Mesenchymal stem cell (in vitro differentiated cells and primary cell): Measurements from ENCODE around the gene PLTP.

ENCODE experiments used
- DNase-seq: peaks from one replicate; pipeline ENCODE4 v3.0.0-alpha.2; 2013
- H2AFZ ChIP-seq: one replicate; pipeline ENCODE4 v1.6.1; 2013; ENCODE audit warnings: low read depth, mild to moderate bottlenecking, control low read depth, inconsistent platforms, low read length, moderate library complexity
- H2AK5ac ChIP-seq: 2 replicates; pipeline ENCODE4 v1.6.1; 2013; ENCODE audit warnings: low read length, moderate library complexity, mild to moderate bottlenecking, inconsistent platforms; ENCODE audit not compliant: severe bottlenecking
- H2BK120ac ChIP-seq: one replicate; pipeline ENCODE4 v1.6.1; 2013; ENCODE audit warnings: low read depth, mild to moderate bottlenecking, inconsistent platforms, low read length, moderate library complexity
- H2BK12ac ChIP-seq, 2 experiments: one replicate each; pipeline ENCODE4 v1.6.1; 2013; ENCODE audit warnings: inconsistent platforms in 2 of 2, low read length in 2 of 2, mild to moderate bottlenecking in 2 of 2, moderate library complexity in 2 of 2, control low read depth in 1 of 2
- H2BK15ac ChIP-seq: one replicate; pipeline ENCODE4 v1.6.1; 2013; ENCODE audit warnings: mild to moderate bottlenecking, low read depth, inconsistent platforms; ENCODE audit not compliant: poor library complexity, severe bottlenecking
- H2BK5ac ChIP-seq: 2 replicates; pipeline ENCODE4 v1.6.1; 2013; ENCODE audit warnings: low read depth, mild to moderate bottlenecking, low read length, control low read depth, inconsistent platforms; ENCODE audit not compliant: poor library complexity, severe bottlenecking
- H3K14ac ChIP-seq, 2 experiments: one replicate each; pipeline ENCODE4 v1.6.1; 2013; ENCODE audit warnings: inconsistent platforms in 2 of 2, low read length in 2 of 2, control low read depth in 1 of 2, mild to moderate bottlenecking in 1 of 2, moderate library complexity in 1 of 2
- H3K18ac ChIP-seq, 2 experiments: one replicate each; pipeline ENCODE4 v1.6.1; 2013; ENCODE audit warnings: inconsistent platforms in 2 of 2, low read length in 2 of 2, control low read depth in 1 of 2, low read depth in 1 of 2, mild to moderate bottlenecking in 1 of 2
- H3K23ac ChIP-seq, 2 experiments: one replicate each; pipeline ENCODE4 v1.6.1; 2013; ENCODE audit warnings: inconsistent platforms in 2 of 2, low read length in 2 of 2, mild to moderate bottlenecking in 2 of 2, moderate library complexity in 2 of 2, control low read depth in 1 of 2
- H3K27ac ChIP-seq: 2 replicates; pipeline ENCODE4 v1.5.1; 2013; ENCODE audit warnings: mild to moderate bottlenecking, moderate library complexity, low read length, control low read depth, inconsistent platforms; ENCODE audit not compliant: poor library complexity, severe bottlenecking
- H3K27me3 ChIP-seq, 2 experiments: 2 replicates each; pipeline versions ENCODE4 v1.6.1 to v1.7.0; 2013; ENCODE audit warnings: low read length in 2 of 2, mild to moderate bottlenecking in 2 of 2, moderate library complexity in 2 of 2, control low read depth in 1 of 2, inconsistent platforms in 1 of 2; ENCODE audit not compliant: control insufficient read depth in 1 of 2, insufficient read depth in 1 of 2
- H3K36me3 ChIP-seq, 2 experiments: 2 replicates each; pipeline versions ENCODE4 v1.6.1 to v1.7.0; 2013; ENCODE audit warnings: low read length in 2 of 2, control low read depth in 1 of 2, inconsistent platforms in 1 of 2, low read depth in 1 of 2, mild to moderate bottlenecking in 1 of 2; ENCODE audit not compliant: insufficient read depth in 2 of 2, control insufficient read depth in 1 of 2
- H3K4ac ChIP-seq, 2 experiments: one replicate each; pipeline ENCODE4 v1.6.1; 2013; ENCODE audit warnings: inconsistent platforms in 2 of 2, low read length in 2 of 2, mild to moderate bottlenecking in 2 of 2, moderate library complexity in 2 of 2, control low read depth in 1 of 2, low read depth in 1 of 2
- H3K4me1 ChIP-seq: 2 replicates; pipeline ENCODE4 v1.6.1; 2013; ENCODE audit warnings: low read depth, low read length, control low read depth; ENCODE audit not compliant: control insufficient read depth, insufficient read depth
- H3K4me2 ChIP-seq: 2 replicates; pipeline ENCODE4 v1.6.1; 2013; ENCODE audit warnings: low read length, mild to moderate bottlenecking, inconsistent platforms; ENCODE audit not compliant: poor library complexity, severe bottlenecking
- H3K4me3 ChIP-seq, 2 experiments: 2 replicates each; pipeline versions ENCODE4 v1.5.1 to v1.7.0; 2013; ENCODE audit warnings: low read length in 2 of 2, mild to moderate bottlenecking in 2 of 2, control low read depth in 1 of 2, low read depth in 1 of 2; ENCODE audit not compliant: insufficient read depth in 1 of 2
- H3K79me1 ChIP-seq: replicated peaks from 2 replicates; pipeline ENCODE4 v1.6.1; 2013; ENCODE audit warnings: mild to moderate bottlenecking, control low read depth, low read length, inconsistent platforms; ENCODE audit not compliant: poor library complexity, severe bottlenecking
- H3K9ac ChIP-seq: 2 replicates; pipeline ENCODE4 v1.7.0; 2013; ENCODE audit warnings: mild to moderate bottlenecking, low read length, moderate library complexity
- H3K9me3 ChIP-seq: 2 replicates; pipeline ENCODE4 v1.7.0; 2013; ENCODE audit warnings: mild to moderate bottlenecking, low read length; ENCODE audit not compliant: control insufficient read depth
- H4K8ac ChIP-seq: one replicate; pipeline ENCODE4 v1.6.1; 2013; ENCODE audit warnings: inconsistent platforms, mild to moderate bottlenecking, low read length, moderate library complexity
- H4K91ac ChIP-seq: one replicate; pipeline ENCODE4 v1.6.1; 2013; ENCODE audit warnings: mild to moderate bottlenecking, low read length, inconsistent platforms
- WGBS: methylation state at CpG from one replicate; pipeline ENCODE4 v1.1.7; 2013; ENCODE audit warnings: mixed read lengths; 5-methylcytosine and 5-hydroxymethylcytosine counted together

The PLTP gene

GRCh38 chr20:45948742-45949541 is 37.0 kb upstream of the PLTP start:
- 94% methylated on average over 10 of the region's 10 CpGs for WGBS
- Histone ChIP-seq H4K91ac (no peak overlapping the region), H3K79me1 (peaks cover 10% of the 10 kb centered on the region)

GRCh38 chr20:45948261-45948733 is 36.3 kb upstream of the PLTP start:
- no peak overlapping the region for H3K4me2 ChIP-seq
- no peaks in the 10 kb centered on the region for H3K27me3 ChIP-seq
- no peak overlapping the region for H2BK120ac ChIP-seq
- no peak overlapping the region for H3K18ac ChIP-seq
- no peak overlapping the region for H3K4ac ChIP-seq
- no peak overlapping the region for H4K8ac ChIP-seq
- no peak overlapping the region for H3K27ac ChIP-seq
- H2BK15ac ChIP-seq: no peak overlapping the region
- no peak overlapping the region for H2BK5ac ChIP-seq
- no peaks in the 10 kb centered on the region for H3K9me3 ChIP-seq
- no peak overlapping the region for H3K23ac ChIP-seq
- no peak overlapping the region for H3K9ac ChIP-seq
- H3K36me3 ChIP-seq: peaks cover 92 to 95% of the 10 kb centered on the region in 2 experiments
- H3K79me1 ChIP-seq: peaks cover 8% of the 10 kb centered on the region
- DNase-seq: no peak
- WGBS: 89% methylated on average over 6 of the region's 7 CpGs
- no peak overlapping the region for H3K14ac ChIP-seq
- H2AFZ ChIP-seq: no peak overlapping the region
- peaks cover 27% of the 10 kb centered on the region for H3K4me1 ChIP-seq
- H4K91ac ChIP-seq: no peak overlapping the region
- H3K4me3 ChIP-seq: no peak overlapping the region
- H2BK12ac ChIP-seq: no peak overlapping the region
- no peak overlapping the region for H2AK5ac ChIP-seq

More at GRCh38 chr20:45948742-45949541, 37.0 kb upstream of the PLTP start:
- Histone ChIP-seq H2BK5ac (no peak overlapping the region), H3K4me3 (no peak overlapping the region), H3K18ac (no peak overlapping the region), H2BK12ac (no peak overlapping the region), H3K4me1 (peaks cover 27% of the 10 kb centered on the region), H3K9me3 (no peaks in the 10 kb centered on the region), H3K27me3 (no peaks in the 10 kb centered on the region), H3K23ac (no peak overlapping the region), H4K8ac (no peak overlapping the region), H2BK120ac (no peak overlapping the region), H3K14ac (no peak overlapping the region), H2BK15ac (no peak overlapping the region), H2AK5ac (no peak overlapping the region), H3K27ac (no peak overlapping the region), H3K4ac (no peak overlapping the region), H3K9ac (no peak overlapping the region), H2AFZ (no peak overlapping the region), H3K4me2 (no peak overlapping the region), H3K36me3 (peaks cover 93 to 95% of the 10 kb centered on the region in 2 experiments)
- DNase-seq: no peak

GRCh38 chr20:45947110-45947866 is 35.3 kb upstream of the PLTP start:
- H3K14ac ChIP-seq: no peak overlapping the region
- H3K27me3 ChIP-seq: no peaks in the 10 kb centered on the region
- H2BK15ac ChIP-seq: no peak overlapping the region
- H2AK5ac ChIP-seq: no peak overlapping the region
- 96% methylated on average over 29 of the region's 29 CpGs for WGBS
- no peaks in the 10 kb centered on the region for H3K9me3 ChIP-seq
- peaks cover 10% of the 10 kb centered on the region for H3K79me1 ChIP-seq
- no peak overlapping the region for H3K27ac ChIP-seq
- no peak overlapping the region for H2AFZ ChIP-seq
- peaks cover 27% of the 10 kb centered on the region for H3K4me1 ChIP-seq
- H3K23ac ChIP-seq: no peak overlapping the region
- no peak overlapping the region for H3K4ac ChIP-seq
- DNase-seq: no peak
- H3K9ac ChIP-seq: peak overlapping the region; percentile 13
- H3K4me3 ChIP-seq: no peak overlapping the region
- no peak overlapping the region for H2BK5ac ChIP-seq
- no peak overlapping the region for H4K8ac ChIP-seq
- no peak overlapping the region for H2BK120ac ChIP-seq
- peak overlapping the region; percentile 9 for H4K91ac ChIP-seq
- H3K36me3 ChIP-seq: peaks cover 92% of the 10 kb centered on the region in 2 experiments
- H3K18ac ChIP-seq: no peak overlapping the region
- no peak overlapping the region for H2BK12ac ChIP-seq
- H3K4me2 ChIP-seq: no peak overlapping the region
